GM12801 (cell line): Measurements from ENCODE around the gene CCDC150.

Experiments
- TF ChIP-seq, protein P1 (sequence below): IDR thresholded peaks from one replicate; pipeline ENCODE4 v1.5.1; 2011; ENCODE audit warnings: control low read depth; ENCODE audit not compliant: insufficient read length; ENCODE audit errors: extremely low read depth

CCDC150 gene

GRCh38 chr2:196597531-196597930 is 42.0 kb upstream of the CCDC150 start:
- TF ChIP-seq, protein P1, sequence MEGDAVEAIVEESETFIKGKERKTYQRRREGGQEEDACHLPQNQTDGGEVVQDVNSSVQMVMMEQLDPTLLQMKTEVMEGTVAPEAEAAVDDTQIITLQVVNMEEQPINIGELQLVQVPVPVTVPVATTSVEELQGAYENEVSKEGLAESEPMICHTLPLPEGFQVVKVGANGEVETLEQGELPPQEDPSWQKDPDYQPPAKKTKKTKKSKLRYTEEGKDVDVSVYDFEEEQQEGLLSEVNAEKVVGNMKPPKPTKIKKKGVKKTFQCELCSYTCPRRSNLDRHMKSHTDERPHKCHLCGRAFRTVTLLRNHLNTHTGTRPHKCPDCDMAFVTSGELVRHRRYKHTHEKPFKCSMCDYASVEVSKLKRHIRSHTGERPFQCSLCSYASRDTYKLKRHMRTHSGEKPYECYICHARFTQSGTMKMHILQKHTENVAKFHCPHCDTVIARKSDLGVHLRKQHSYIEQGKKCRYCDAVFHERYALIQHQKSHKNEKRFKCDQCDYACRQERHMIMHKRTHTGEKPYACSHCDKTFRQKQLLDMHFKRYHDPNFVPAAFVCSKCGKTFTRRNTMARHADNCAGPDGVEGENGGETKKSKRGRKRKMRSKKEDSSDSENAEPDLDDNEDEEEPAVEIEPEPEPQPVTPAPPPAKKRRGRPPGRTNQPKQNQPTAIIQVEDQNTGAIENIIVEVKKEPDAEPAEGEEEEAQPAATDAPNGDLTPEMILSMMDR = no peak

GRCh38 chr2:196598412-196598811 is 41.1 kb upstream of the CCDC150 start:
- TF ChIP-seq, protein P1 = no peak

DNA sequence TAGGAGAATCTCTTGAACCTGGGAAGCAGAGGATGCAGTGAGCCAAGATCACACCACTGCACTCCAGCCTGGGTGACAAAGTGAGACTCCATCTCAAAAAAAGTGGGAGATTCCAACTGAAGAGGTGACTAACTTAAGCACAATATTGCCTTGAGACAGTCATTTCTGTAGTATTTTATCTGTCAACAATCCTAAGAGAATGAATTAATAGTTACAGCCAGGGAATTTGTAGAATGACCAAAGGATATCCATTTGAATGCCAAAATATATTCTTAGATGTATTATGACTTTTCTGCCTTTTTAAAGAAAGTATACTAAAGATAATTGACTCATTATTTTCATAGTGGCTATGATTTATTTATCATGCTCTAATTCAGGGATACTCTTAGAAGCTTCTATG is 40.7 kb upstream of the CCDC150 start:
- TF ChIP-seq, protein P1 = no peak

DNA sequence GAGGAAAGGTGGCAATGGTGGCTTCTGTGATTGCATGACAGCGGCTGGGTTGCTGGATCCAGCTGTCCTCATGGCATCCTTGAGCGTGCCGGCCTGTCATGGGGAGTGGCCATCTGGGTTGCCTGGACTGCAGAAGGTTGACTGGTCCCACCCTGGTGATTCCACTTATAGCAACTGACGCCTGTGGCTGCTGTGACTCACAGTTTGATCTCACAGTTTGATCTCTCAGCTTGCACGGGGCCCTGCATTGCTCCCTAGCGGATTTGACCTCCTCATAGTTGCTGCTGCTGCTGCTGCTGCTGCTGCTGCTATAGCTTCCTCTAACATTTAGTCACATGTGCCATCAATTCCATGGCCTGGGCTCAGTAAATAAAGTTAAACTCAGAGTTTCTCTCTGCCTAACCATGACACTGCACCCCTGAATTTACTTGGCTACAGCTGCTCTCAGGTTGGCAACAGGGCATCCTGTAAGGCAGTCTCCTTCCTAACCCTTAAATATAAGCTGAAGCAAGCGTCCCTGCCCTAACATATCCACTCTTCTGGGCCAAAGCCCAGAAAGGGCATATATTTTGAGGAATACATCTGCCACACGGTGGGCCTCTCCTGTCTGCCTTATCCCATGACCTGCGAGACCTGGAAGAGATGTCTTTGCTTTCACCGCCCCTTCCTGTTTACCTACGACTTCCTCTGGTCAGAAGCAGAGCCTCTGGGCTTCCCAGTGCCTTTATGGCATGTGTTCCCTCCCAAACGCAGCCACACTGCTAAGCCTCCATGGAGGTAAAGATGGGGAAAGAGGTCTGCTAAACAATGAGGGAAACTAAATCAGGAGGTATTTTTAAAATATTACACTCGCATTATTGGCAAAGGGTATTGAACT is 37.8 kb upstream of the CCDC150 start:
- TF ChIP-seq, protein P1 = no peak

DNA sequence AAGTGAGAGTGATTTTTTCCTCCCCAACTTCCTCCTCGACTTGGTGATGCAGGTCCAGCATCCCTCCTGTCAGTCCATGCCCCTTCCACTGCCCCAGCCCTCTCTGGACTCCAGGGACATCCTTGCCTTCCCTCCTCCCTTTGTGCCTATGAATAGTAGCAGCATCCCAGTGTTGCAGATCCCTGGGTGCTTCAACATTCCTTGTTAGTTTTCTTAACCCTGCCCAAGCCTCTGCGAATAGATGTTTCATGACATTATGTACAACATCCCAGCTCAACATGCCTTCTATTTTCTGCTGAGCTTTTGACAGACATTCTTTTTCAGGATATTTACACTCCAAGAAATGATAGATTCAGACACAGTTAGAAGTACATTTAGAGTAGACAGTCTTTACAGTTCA is 35.3 kb upstream of the CCDC150 start:
- TF ChIP-seq, protein P1 = no peak

GRCh38 chr2:196606516-196606915 is 33.0 kb upstream of the CCDC150 start:
- TF ChIP-seq, protein P1 = no peak

GRCh38 chr2:196607073-196607472 is 32.4 kb upstream of the CCDC150 start:
- TF ChIP-seq, protein P1 = no peak
